ENCODE data around the gene CYBC1.

CYBC1 gene

DNA sequence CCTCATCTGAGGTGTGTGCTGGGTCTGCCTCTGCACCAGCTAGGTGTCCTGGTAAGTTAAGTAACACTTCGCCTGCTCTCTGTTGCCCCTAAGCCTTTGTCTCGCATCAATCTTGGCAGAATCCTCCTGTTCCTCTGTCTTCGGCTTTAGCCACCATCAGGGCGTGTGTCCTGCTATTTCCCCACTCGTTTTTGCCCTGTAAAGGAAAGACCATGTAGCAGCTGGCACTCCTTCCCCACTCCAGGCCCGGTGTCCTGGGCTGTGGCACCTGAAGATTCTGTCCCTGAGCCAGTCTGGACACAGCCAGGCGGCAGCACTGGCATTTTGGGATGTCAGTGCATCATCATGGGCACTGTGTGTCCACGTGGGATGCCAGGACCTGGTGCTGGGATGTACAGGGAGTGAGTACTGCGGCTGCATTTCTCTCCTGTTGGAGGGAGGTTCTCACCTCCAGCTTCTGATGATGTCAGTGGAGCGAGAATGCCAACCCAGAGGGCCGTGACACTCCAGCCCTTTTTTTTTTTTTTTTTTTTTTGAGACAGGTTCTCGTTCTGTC lies 42.8 kb upstream of the CYBC1 start:
- no peak for DNase-seq (ENCODE audit: low read depth, low spot score)

DNA sequence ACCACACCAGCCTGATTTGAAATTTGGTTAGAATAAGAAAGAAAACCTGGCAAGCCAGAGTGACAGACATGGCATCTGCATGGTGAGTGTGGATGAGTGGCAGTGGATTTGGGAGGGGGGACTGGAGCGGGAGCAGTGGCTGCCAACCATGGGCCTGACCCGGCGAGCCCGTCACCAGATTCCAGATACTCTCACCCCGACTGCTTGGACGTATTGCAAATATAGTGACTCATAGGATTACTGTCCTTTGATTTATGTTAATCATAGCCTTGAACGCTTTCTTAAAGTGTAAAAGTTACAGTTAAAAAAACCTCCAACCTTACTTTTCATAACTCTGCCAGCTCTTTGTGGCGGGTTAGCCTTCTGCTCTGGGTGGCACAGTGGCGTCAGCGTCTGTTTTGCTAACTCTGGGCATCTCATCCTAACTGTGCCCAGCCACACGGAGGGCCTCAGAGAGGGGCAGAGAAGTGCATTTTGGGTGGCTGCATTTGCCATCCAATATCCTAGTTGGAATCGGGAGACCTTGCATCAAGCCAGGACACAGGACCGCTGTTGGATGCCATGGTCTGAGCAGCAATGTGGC lies 42.2 kb upstream of the CYBC1 start:
- Histone ChIP-seq H3K4me1 (ENCODE audit: insufficient read depth, insufficient read length) (peaks cover 17% of the 10 kb centered on the region), H3K36me3 (ENCODE audit: insufficient read depth, insufficient read length, low read length) (peaks cover 16% of the 10 kb centered on the region), H3K9me3 (ENCODE audit: insufficient read depth, low read length) (no peaks in the 10 kb centered on the region), H3K9ac (ENCODE audit: insufficient read length, low read depth) (peak overlapping the region; percentile 4), H3K27me3 (ENCODE audit: insufficient read depth, insufficient read length) (peaks cover 19% of the 10 kb centered on the region), H3K4me3 (ENCODE audit: insufficient read length, low read depth) (no peak overlapping the region)
- no peak for TF ChIP-seq SUZ12 (IDR thresholded peaks at IDR 0.05; ENCODE audit: extremely low read depth, insufficient read depth, insufficient read length)
- no peak for TF ChIP-seq YY1 (IDR thresholded peaks at IDR 0.05; ENCODE audit: insufficient read depth, insufficient read length)
- no peak for TF ChIP-seq ZNF274 (IDR thresholded peaks at IDR 0.05; ENCODE audit: low read depth, low read length)
- DNase-seq (ENCODE audit: low read depth, low spot score) = no peak

More for the DNA sequence above, 42.8 kb upstream of the CYBC1 start:
- H3K36me3 ChIP-seq (ENCODE audit: insufficient read depth, insufficient read length, low read length) = peaks cover 12% of the 10 kb centered on the region
- H3K4me1 ChIP-seq (ENCODE audit: insufficient read depth, insufficient read length) = peaks cover 17% of the 10 kb centered on the region
- no peaks in the 10 kb centered on the region for H3K9me3 ChIP-seq (ENCODE audit: insufficient read depth, low read length)
- H3K9ac ChIP-seq (ENCODE audit: insufficient read length, low read depth) = peak overlapping the region; percentile 4
- TF ChIP-seq SUZ12 (IDR thresholded peaks at IDR 0.05; ENCODE audit: extremely low read depth, insufficient read depth, insufficient read length) = no peak
- no peak for TF ChIP-seq ZNF274 (IDR thresholded peaks at IDR 0.05; ENCODE audit: low read depth, low read length)
- TF ChIP-seq YY1 (IDR thresholded peaks at IDR 0.05; ENCODE audit: insufficient read depth, insufficient read length) = no peak
- peaks cover 23% of the 10 kb centered on the region for H3K27me3 ChIP-seq (ENCODE audit: insufficient read depth, insufficient read length)
- no peak overlapping the region for H3K4me3 ChIP-seq (ENCODE audit: insufficient read length, low read depth)

DNA sequence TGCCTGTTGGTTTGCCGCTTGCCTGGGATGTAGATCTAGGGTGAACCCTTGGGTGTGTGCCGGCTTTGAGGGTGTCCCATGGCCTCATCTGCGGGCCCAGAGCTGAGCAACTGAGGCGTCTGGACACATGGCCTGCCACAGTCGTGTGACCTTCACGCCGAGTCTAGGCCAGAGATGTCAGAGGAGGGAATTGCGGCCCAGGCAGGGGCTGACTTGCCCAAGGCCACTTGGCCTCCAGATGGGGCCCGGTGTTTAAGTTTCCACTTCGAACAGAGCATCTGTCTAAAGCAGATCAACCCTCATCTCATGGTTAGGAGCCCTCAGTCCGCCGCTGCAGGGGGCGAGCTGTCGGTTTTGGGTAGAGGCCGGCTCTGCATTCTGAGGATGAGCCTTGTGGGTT lies 41.0 kb upstream of the CYBC1 start:
- DNase-seq (ENCODE audit: low read depth, low spot score) = no peak
- no peak for TF ChIP-seq YY1 (IDR thresholded peaks at IDR 0.05; ENCODE audit: insufficient read depth, insufficient read length)
- no peak for TF ChIP-seq SUZ12 (IDR thresholded peaks at IDR 0.05; ENCODE audit: extremely low read depth, insufficient read depth, insufficient read length)
- TF ChIP-seq ZNF274 (IDR thresholded peaks at IDR 0.05; ENCODE audit: low read depth, low read length) = no peak
- Histone ChIP-seq H3K9ac (ENCODE audit: insufficient read length, low read depth) (no peak overlapping the region), H3K4me1 (ENCODE audit: insufficient read depth, insufficient read length) (peaks cover 14% of the 10 kb centered on the region), H3K36me3 (ENCODE audit: insufficient read depth, insufficient read length, low read length) (peaks cover 28% of the 10 kb centered on the region), H3K4me3 (ENCODE audit: insufficient read length, low read depth) (no peak overlapping the region), H3K27me3 (ENCODE audit: insufficient read depth, insufficient read length) (peaks cover 11% of the 10 kb centered on the region), H3K9me3 (ENCODE audit: insufficient read depth, low read length) (no peaks in the 10 kb centered on the region)

DNA sequence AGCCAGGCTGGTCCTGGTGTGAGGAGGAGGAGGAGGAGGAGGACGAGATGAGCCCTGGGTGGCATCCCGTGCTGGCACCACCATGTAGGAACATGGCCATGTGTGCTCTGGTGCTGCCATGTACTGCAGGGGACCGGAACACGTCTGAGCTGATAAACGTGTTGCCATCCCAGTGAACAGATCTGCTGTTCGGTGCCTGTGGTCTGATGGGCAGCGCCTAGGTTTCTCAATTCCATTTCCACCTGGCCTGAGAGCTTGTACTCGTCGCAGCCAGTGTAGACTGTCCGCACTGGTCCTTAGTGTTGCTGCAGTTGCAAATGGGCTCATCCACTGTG lies 40.6 kb upstream of the CYBC1 start:
- no peaks in the 10 kb centered on the region for H3K9me3 ChIP-seq (ENCODE audit: insufficient read depth, low read length)
- H3K27me3 ChIP-seq (ENCODE audit: insufficient read depth, insufficient read length) = peaks cover 7% of the 10 kb centered on the region
- H3K4me1 ChIP-seq (ENCODE audit: insufficient read depth, insufficient read length) = peaks cover 14% of the 10 kb centered on the region
- H3K4me3 ChIP-seq (ENCODE audit: insufficient read length, low read depth) = no peak overlapping the region
- H3K36me3 ChIP-seq (ENCODE audit: insufficient read depth, insufficient read length, low read length) = peaks cover 32% of the 10 kb centered on the region
- H3K9ac ChIP-seq (ENCODE audit: insufficient read length, low read depth) = no peak overlapping the region
- TF ChIP-seq ZNF274 (IDR thresholded peaks at IDR 0.05; ENCODE audit: low read depth, low read length) (no peak), YY1 (IDR thresholded peaks at IDR 0.05; ENCODE audit: insufficient read depth, insufficient read length) (no peak), SUZ12 (IDR thresholded peaks at IDR 0.05; ENCODE audit: extremely low read depth, insufficient read depth, insufficient read length) (no peak)
- DNase-seq (ENCODE audit: low read depth, low spot score) = no peak

DNA sequence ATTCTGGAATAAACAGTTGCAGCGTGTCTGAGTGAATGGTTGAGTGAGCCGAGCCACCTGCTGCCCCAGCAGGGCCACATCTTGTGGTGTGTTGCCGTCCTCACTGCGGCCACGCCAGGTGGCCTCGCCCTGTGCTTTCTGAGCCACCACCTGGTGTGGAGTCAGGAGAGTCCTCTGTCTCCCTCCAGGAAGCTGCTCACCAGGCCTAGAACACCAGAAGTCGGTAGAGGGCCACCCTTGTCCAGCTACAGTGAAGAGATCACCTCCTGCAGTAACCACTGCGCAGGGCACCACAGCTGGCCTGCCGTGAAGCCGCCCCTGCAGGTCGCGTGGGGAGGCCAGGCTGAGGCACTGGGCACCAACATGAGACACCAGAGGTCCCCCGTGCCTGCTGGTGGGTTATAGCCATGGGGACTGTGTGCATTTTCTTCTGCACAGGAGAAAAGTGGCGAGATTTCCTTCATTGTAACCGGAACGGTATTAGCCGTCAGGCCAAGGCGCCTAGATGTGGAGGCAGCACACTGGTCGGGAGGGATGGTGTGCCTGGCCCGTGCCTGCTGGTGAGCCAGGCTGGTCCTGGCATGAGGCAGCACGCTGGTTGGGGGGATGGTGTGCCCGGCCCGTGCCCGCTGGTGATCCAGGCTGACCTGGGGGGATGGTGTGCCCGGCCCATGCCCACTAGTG lies 40.1 kb upstream of the CYBC1 start:
- H3K27me3 ChIP-seq (ENCODE audit: insufficient read depth, insufficient read length) = peaks cover 2% of the 10 kb centered on the region
- peaks cover 12% of the 10 kb centered on the region for H3K4me1 ChIP-seq (ENCODE audit: insufficient read depth, insufficient read length)
- peaks cover 37% of the 10 kb centered on the region for H3K36me3 ChIP-seq (ENCODE audit: insufficient read depth, insufficient read length, low read length)
- TF ChIP-seq SUZ12 (IDR thresholded peaks at IDR 0.05; ENCODE audit: extremely low read depth, insufficient read depth, insufficient read length) (no peak), ZNF274 (IDR thresholded peaks at IDR 0.05; ENCODE audit: low read depth, low read length) (no peak), YY1 (IDR thresholded peaks at IDR 0.05; ENCODE audit: insufficient read depth, insufficient read length) (no peak)
- H3K4me3 ChIP-seq (ENCODE audit: insufficient read length, low read depth) = no peak overlapping the region
- no peaks in the 10 kb centered on the region for H3K9me3 ChIP-seq (ENCODE audit: insufficient read depth, low read length)
- no peak for DNase-seq (ENCODE audit: low read depth, low spot score)
- no peak overlapping the region for H3K9ac ChIP-seq (ENCODE audit: insufficient read length, low read depth)

DNA sequence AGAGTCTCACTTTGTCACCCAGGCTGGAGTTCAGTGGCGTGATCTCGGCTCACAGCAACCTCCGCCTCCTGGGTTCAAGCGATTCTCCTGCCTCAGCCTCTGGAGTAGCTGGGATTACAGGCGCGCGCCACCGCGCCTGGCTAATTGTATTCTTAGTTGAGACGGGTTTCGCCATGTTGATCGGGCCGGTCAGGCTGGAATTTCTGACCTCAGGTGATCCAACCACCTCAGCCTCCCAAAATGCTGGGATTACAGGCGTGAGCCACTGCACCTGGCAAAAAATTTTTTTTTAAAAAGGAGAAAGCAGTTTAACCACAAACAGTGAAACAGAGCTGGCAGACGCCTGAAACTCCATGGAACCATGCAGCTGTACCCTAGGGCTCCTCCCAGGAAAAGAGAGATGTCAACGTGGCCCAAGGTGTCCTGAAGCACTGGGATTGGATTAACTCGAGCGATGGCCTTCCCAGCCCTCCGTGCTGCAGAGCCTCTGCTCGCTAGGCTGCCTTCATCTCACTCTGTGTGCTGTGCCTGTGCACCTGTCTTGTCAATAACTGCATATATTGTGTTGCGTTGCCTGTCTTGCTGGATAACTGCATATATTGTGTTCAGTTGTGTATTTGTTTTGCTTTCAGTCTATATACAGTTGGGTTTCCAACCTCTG lies 39.4 kb upstream of the CYBC1 start:
- Histone ChIP-seq H3K4me3 (ENCODE audit: insufficient read length, low read depth) (no peak overlapping the region), H3K4me1 (ENCODE audit: insufficient read depth, insufficient read length) (peaks cover 10% of the 10 kb centered on the region), H3K36me3 (ENCODE audit: insufficient read depth, insufficient read length, low read length) (peaks cover 43% of the 10 kb centered on the region), H3K9ac (ENCODE audit: insufficient read length, low read depth) (no peak overlapping the region), H3K27me3 (ENCODE audit: insufficient read depth, insufficient read length) (no peaks in the 10 kb centered on the region), H3K9me3 (ENCODE audit: insufficient read depth, low read length) (no peaks in the 10 kb centered on the region)
- DNase-seq (ENCODE audit: low read depth, low spot score) = no peak
- no peak for TF ChIP-seq ZNF274 (IDR thresholded peaks at IDR 0.05; ENCODE audit: low read depth, low read length)
- TF ChIP-seq SUZ12 (IDR thresholded peaks at IDR 0.05; ENCODE audit: extremely low read depth, insufficient read depth, insufficient read length) = no peak
- no peak for TF ChIP-seq YY1 (IDR thresholded peaks at IDR 0.05; ENCODE audit: insufficient read depth, insufficient read length)

DNA sequence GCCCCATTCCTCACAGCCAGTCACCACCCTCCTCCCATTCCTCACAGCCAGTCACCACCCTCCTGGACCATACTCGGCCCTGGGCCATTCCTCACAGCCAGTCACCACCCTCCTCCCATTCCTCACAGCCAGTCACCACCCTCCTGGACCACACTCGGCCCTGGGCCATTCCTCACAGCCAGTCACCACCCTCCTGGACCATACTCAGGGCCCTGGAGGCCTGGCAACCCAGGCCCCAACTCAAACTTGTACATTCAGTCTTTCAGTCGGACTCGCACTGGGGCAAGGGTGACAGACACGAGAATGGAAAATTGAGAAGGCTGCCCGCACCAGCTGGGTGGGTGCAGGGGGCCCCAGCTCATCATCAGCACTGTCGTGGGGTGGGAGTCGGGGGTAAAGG lies 38.6 kb upstream of the CYBC1 start:
- no peaks in the 10 kb centered on the region for H3K9me3 ChIP-seq (ENCODE audit: insufficient read depth, low read length)
- no peak overlapping the region for H3K9ac ChIP-seq (ENCODE audit: insufficient read length, low read depth)
- peaks cover 51% of the 10 kb centered on the region for H3K36me3 ChIP-seq (ENCODE audit: insufficient read depth, insufficient read length, low read length)
- no peak overlapping the region for H3K4me3 ChIP-seq (ENCODE audit: insufficient read length, low read depth)
- peaks cover 10% of the 10 kb centered on the region for H3K4me1 ChIP-seq (ENCODE audit: insufficient read depth, insufficient read length)
- DNase-seq (ENCODE audit: low read depth, low spot score) = no peak
- no peak for TF ChIP-seq YY1 (IDR thresholded peaks at IDR 0.05; ENCODE audit: insufficient read depth, insufficient read length)
- no peak for TF ChIP-seq ZNF274 (IDR thresholded peaks at IDR 0.05; ENCODE audit: low read depth, low read length)
- TF ChIP-seq SUZ12 (IDR thresholded peaks at IDR 0.05; ENCODE audit: extremely low read depth, insufficient read depth, insufficient read length) = no peak
- H3K27me3 ChIP-seq (ENCODE audit: insufficient read depth, insufficient read length) = no peaks in the 10 kb centered on the region

Measured in NT2/D1 (cell line).